Lung (tissue), 12 donors: ENCODE results near the gene COL12A1. TPM values are rescaled to one million over a fixed set of nuclear protein-coding genes. Genes with fewer than 3 reads are reported as not detected.

Experiments used
- ATAC-seq: fragments of 200-7000 bp; cut with Tn5 transposase; one replicate; pipeline ENCODE4 v1.9.1; 2020; ENCODE audit warnings: moderate number of reproducible peaks; ENCODE audit not compliant: insufficient read depth, low FRiP score
- DNase-seq, 3 donors: peaks; one replicate each; pipeline ENCODE4 v3.0.0-alpha.2; 2013 to 2017
- H3K27ac ChIP-seq, 2 donors: one replicate each; pipeline ENCODE4 v1.5.1; 2013; ENCODE audit warnings: mild to moderate bottlenecking in 2 of 2, moderate library complexity in 2 of 2, control low read depth in 1 of 2, inconsistent platforms in 1 of 2, low read depth in 1 of 2, low read length in 1 of 2
- H3K27me3 ChIP-seq, 3 donors: one replicate each; pipeline ENCODE4 v1.5.1; 2013; ENCODE audit warnings: low read length in 2 of 3; ENCODE audit not compliant: control insufficient read depth in 3 of 3, insufficient read depth in 3 of 3
- H3K36me3 ChIP-seq, 4 donors: one replicate each; pipeline ENCODE4 v1.5.1; 2013; ENCODE audit warnings: low read length in 4 of 4, mild to moderate bottlenecking in 1 of 4, moderate library complexity in 1 of 4; ENCODE audit not compliant: control insufficient read depth in 4 of 4, insufficient read depth in 4 of 4
- H3K4me1 ChIP-seq, 5 donors: one replicate each; pipeline ENCODE4 v1.5.1; 2013; ENCODE audit warnings: low read length in 5 of 5, mild to moderate bottlenecking in 2 of 5, moderate library complexity in 1 of 5; ENCODE audit not compliant: control insufficient read depth in 5 of 5, insufficient read depth in 5 of 5
- H3K4me3 ChIP-seq: one replicate; pipeline ENCODE4 v1.5.1; 2013; ENCODE audit warnings: mild to moderate bottlenecking, control low read depth, moderate library complexity
- H3K9ac ChIP-seq, 2 donors: one replicate each; pipeline ENCODE4 v1.5.1; 2013; ENCODE audit warnings: low read length in 2 of 2, control low read depth in 1 of 2; ENCODE audit not compliant: insufficient read depth in 1 of 2
- H3K9me3 ChIP-seq, 4 donors: one replicate each; pipeline ENCODE4 v1.5.1; 2013; ENCODE audit warnings: low read length in 3 of 4, mild to moderate bottlenecking in 1 of 4, moderate library complexity in 1 of 4; ENCODE audit not compliant: control insufficient read depth in 4 of 4, insufficient read depth in 3 of 4
- CTCF ChIP-seq: IDR thresholded peaks from 2 replicates; pipeline ENCODE4 v1.5.1; 2012; ENCODE audit warnings: mild to moderate bottlenecking; ENCODE audit errors: control extremely low read depth, extremely low read depth
- WGBS, 2 donors: extraction: QIAGEN DNeasy Blood & Tissue Kit; methylation state at CpG; one replicate each; pipeline ENCODE4 v1.1.7; 2013; 5-methylcytosine and 5-hydroxymethylcytosine counted together
- polyA plus RNA-seq, 2 donors: library from polyadenylated mRNA; stranded (reverse); fragments of 200-250 nt; gene quantifications; one replicate each; pipeline ENCODE4 v1.2.1, GENCODE V29; 2013
- total RNA-seq, 2 donors: library from RNA; depleted of rRNA in 1 of 2; stranded (reverse); fragments of >200 nt in 1 of 2; gene quantifications; one replicate each; pipeline ENCODE4 v1.2.1, GENCODE V29; 2014 to 2021
- donor health status: control.
- donor health status: control.
- donor health status: Bipolar disorder and iron deficiency.
- donor health status: healthy.
- donor health status: DM: yes; HTN: yes; CAD: no.

COL12A1 gene
- total and polyA plus RNA-seq, 4 donors, result 10.6 to 75.7 (median 29.7) TPM

- no peak overlapping the region for H3K27ac ChIP-seq
- 11 to 32% methylated on average over 35 of the region's 35 CpGs for WGBS, 2 donors
- no peak overlapping the region for H3K4me3 ChIP-seq
- no peak for TF ChIP-seq CTCF
- peaks cover 0 to 2% (median 0%) of the 10 kb centered on the region in 4 donors for H3K9me3 ChIP-seq
- ATAC-seq, result no peak
- peaks cover 0 to 45% (median 32%) of the 10 kb centered on the region in 3 donors for H3K27me3 ChIP-seq
- DNase-seq, result peak in 2 of 3 donors; percentile 32 to 56
- no peak overlapping the region for H3K9ac ChIP-seq
- H3K4me1 ChIP-seq, result peaks cover 0 to 59% (median 14%) of the 10 kb centered on the region in 5 donors
- no peaks in the 10 kb centered on the region for H3K36me3 ChIP-seq
Measured at GRCh38 chr6:75206576-75207342, 906 bp upstream of the COL12A1 start.

DNA sequence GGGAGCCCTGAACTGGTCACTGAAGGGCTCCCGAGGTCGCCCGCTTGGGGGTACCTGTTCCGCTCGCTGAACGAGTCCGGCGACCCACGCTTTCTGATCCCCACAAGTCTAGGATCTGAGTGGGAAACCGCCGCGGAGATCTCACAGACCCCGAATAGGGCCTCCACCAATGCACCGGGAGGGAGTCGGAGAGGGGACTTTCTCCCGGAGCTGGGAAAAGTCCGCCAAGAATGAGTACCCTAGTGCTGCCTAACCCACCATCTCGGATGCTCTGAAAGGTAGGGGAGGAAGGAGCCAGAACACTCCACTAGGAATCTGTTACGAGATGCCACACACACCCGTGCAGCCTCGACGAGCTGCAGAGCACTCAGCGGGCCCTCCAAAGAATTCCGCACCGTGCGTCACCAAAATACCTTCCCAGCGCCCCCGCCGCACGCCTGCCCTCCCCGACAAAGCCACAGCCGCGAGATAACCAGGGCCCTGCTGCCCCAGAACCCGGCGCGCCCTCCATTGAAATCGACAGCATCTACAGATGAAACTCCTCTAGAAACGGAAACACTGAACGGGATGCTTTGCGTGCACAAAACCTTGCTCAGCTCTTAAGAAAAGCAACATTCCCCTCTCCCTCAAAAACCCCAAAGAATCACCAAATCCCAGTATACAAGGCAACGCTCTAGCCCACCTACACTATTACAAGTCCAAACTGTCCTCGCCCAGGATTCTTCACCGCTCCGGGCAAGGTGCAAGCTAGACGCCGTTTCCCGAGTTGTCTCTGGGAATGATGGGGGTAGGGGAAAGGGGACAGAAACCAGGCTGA lies 686 bp downstream of the COL12A1 start:
- Histone ChIP-seq H3K4me3 (peak overlapping the region; percentile 53), H3K9me3 (peaks cover 0 to 2% (median 0%) of the 10 kb centered on the region in 4 donors), H3K36me3 (no peaks in the 10 kb centered on the region), H3K27ac (peak overlapping the region in 1 of 2 donors; percentile 84), H3K27me3 (peaks cover 0 to 48% (median 40%) of the 10 kb centered on the region in 3 donors), H3K9ac (peak overlapping the region in 1 of 2 donors; percentile 40), H3K4me1 (peaks cover 0 to 61% (median 15%) of the 10 kb centered on the region in 5 donors)
- DNase-seq (peak in 2 of 3 donors; percentile 51 to 54), ATAC-seq (peak; percentile 7)
- WGBS, 2 donors, result 1 to 2% methylated on average over 47 of the region's 47 CpGs
- no peak for TF ChIP-seq CTCF

GRCh38 chr6:75204217-75204958 lies 1.5 kb downstream of the COL12A1 start:
- Histone ChIP-seq H3K27me3 (peaks cover 0 to 48% (median 40%) of the 10 kb centered on the region in 3 donors), H3K9ac (peak overlapping the region in 1 of 2 donors; percentile 26), H3K27ac (peak overlapping the region in 1 of 2 donors; percentile 17), H3K4me1 (peaks cover 0 to 61% (median 15%) of the 10 kb centered on the region in 5 donors), H3K9me3 (peaks cover 0 to 2% (median 0%) of the 10 kb centered on the region in 4 donors), H3K36me3 (no peaks in the 10 kb centered on the region), H3K4me3 (peak overlapping the region; percentile 53)
- TF ChIP-seq CTCF, result peak; percentile 41
- peak; percentile 90 to 95 (median 93) for DNase-seq
- ATAC-seq, result no peak
- 2% methylated on average over 35 of the region's 35 CpGs for WGBS, 2 donors
